Neuronal stem cell (in vitro differentiated cells): ENCODE data around the gene TADA3.
"Not testable (repeated sequence)": the region's sequence is repeated elsewhere in the genome, so short reads cannot be mapped to it uniquely, and the experiment has no call there.

ENCODE experiments used
- DNase-seq: peaks from one replicate; pipeline ENCODE4 v3.0.0-alpha.2; 2013; ENCODE audit warnings: low spot score
- H2AFZ ChIP-seq: one replicate; pipeline ENCODE4 v1.6.1; 2013; ENCODE audit warnings: mild to moderate bottlenecking, low read length, inconsistent platforms
- H2AK5ac ChIP-seq: 2 replicates; pipeline ENCODE4 v1.6.1; 2013; ENCODE audit warnings: low read depth, mild to moderate bottlenecking, inconsistent platforms, low read length, moderate library complexity, mixed read lengths
- H2BK120ac ChIP-seq: 2 replicates; pipeline ENCODE4 v1.6.1; 2013; ENCODE audit warnings: low read depth, mild to moderate bottlenecking, inconsistent platforms, low read length, moderate library complexity, mixed read lengths
- H2BK12ac ChIP-seq: one replicate; pipeline ENCODE4 v1.6.1; 2013; ENCODE audit warnings: low read length, inconsistent platforms
- H2BK15ac ChIP-seq: 2 replicates; pipeline ENCODE4 v1.6.1; 2013; ENCODE audit warnings: mild to moderate bottlenecking, low read length, inconsistent platforms, mixed read lengths
- H2BK5ac ChIP-seq: one replicate; pipeline ENCODE4 v1.6.1; 2013; ENCODE audit warnings: inconsistent platforms, mild to moderate bottlenecking, low read length, moderate library complexity
- H3K14ac ChIP-seq: one replicate; pipeline ENCODE4 v1.6.1; 2013; ENCODE audit warnings: low read length, inconsistent platforms
- H3K18ac ChIP-seq: 2 replicates; pipeline ENCODE4 v1.6.1; 2013; ENCODE audit warnings: low read length, inconsistent platforms
- H3K23ac ChIP-seq: 2 replicates; pipeline ENCODE4 v1.6.1; 2013; ENCODE audit warnings: low read depth, mild to moderate bottlenecking, mixed read lengths, low read length, inconsistent platforms; ENCODE audit not compliant: poor library complexity
- H3K27ac ChIP-seq: replicated peaks from 3 replicates; pipeline ENCODE4 v1.5.1; 2013; ENCODE audit warnings: low read length, inconsistent platforms
- H3K27me3 ChIP-seq, 3 experiments: 2 replicates each; pipeline ENCODE4 v1.6.1; 2013; ENCODE audit warnings: low read length in 3 of 3, mild to moderate bottlenecking in 2 of 3, inconsistent platforms in 1 of 3, low read depth in 1 of 3, mixed read lengths in 1 of 3, moderate library complexity in 1 of 3; ENCODE audit not compliant: control insufficient read depth in 3 of 3, insufficient read depth in 3 of 3
- H3K36me3 ChIP-seq, 2 donors: replicated peaks in 1 of 2; 2 replicates each; pipeline ENCODE4 v1.6.1; 2013; ENCODE audit warnings: low read length in 2 of 2; ENCODE audit not compliant: control insufficient read depth in 2 of 2, insufficient read depth in 2 of 2
- H3K4ac ChIP-seq: 2 replicates; pipeline ENCODE4 v1.6.1; 2013; ENCODE audit warnings: inconsistent platforms, mild to moderate bottlenecking, low read length, moderate library complexity
- H3K4me1 ChIP-seq, 2 donors: 1 replicate in 1 of 2; 2 replicates in 1 of 2; pipeline ENCODE4 v1.6.1; 2013; ENCODE audit warnings: low read length in 2 of 2, low read depth in 1 of 2; ENCODE audit not compliant: control insufficient read depth in 2 of 2, insufficient read depth in 1 of 2
- H3K4me2 ChIP-seq: one replicate; pipeline ENCODE4 v1.6.1; 2013; ENCODE audit warnings: mild to moderate bottlenecking, low read length, inconsistent platforms; ENCODE audit not compliant: insufficient read depth, poor library complexity, severe bottlenecking
- H3K4me3 ChIP-seq, 2 donors: 2 replicates each; pipeline ENCODE4 v1.5.1; 2013; ENCODE audit warnings: low read length in 2 of 2, mild to moderate bottlenecking in 2 of 2, inconsistent platforms in 1 of 2, moderate library complexity in 1 of 2
- H3K79me1 ChIP-seq: one replicate; pipeline ENCODE4 v1.6.1; 2013; ENCODE audit warnings: low read depth, mild to moderate bottlenecking, inconsistent platforms, low read length, moderate library complexity
- H3K9ac ChIP-seq: one replicate; pipeline ENCODE4 v1.6.1; 2013; ENCODE audit warnings: mild to moderate bottlenecking, low read depth, low read length, inconsistent platforms; ENCODE audit not compliant: poor library complexity
- H3K9me3 ChIP-seq, 2 donors: replicated peaks in 1 of 2; 2 replicates each; pipeline versions ENCODE3 to v1.6.1; 2013; ENCODE audit warnings: low read length in 2 of 2, mild to moderate bottlenecking in 2 of 2, inconsistent platforms in 1 of 2, low read depth in 1 of 2, mixed read lengths in 1 of 2, moderate library complexity in 1 of 2; ENCODE audit not compliant: control insufficient read depth in 2 of 2, insufficient read depth in 1 of 2
- H4K8ac ChIP-seq: one replicate; pipeline ENCODE4 v1.6.1; 2013; ENCODE audit warnings: low read depth, mild to moderate bottlenecking, inconsistent platforms, low read length, moderate library complexity
- H4K91ac ChIP-seq: one replicate; pipeline ENCODE4 v1.6.1; 2013; ENCODE audit warnings: low read length, low read depth, mild to moderate bottlenecking, inconsistent platforms; ENCODE audit not compliant: poor library complexity
- WGBS, 2 donors: extraction: QIAGEN DNeasy Blood & Tissue Kit; methylation state at CpG; one replicate each; pipeline ENCODE4 v1.1.7; 2013; ENCODE audit warnings: missing lambda C conversion rate in 2 of 2, mixed read lengths in 1 of 2; ENCODE audit not compliant: insufficient read length in 2 of 2, insufficient replicate concordance in 1 of 2; ENCODE audit errors: extremely low coverage in 2 of 2; 5-methylcytosine and 5-hydroxymethylcytosine counted together

Gene TADA3

GRCh38 chr3:9777694-9778021, 14.6 kb downstream of the TADA3 start:
- Histone ChIP-seq H2BK15ac (no peak overlapping the region), H3K4me1 (no peaks in the 10 kb centered on the region), H3K9ac (no peak overlapping the region), H2BK5ac (no peak overlapping the region), H3K79me1 (peaks cover 3% of the 10 kb centered on the region), H3K14ac (no peak overlapping the region), H2BK12ac (no peak overlapping the region), H3K27me3 (no peaks in the 10 kb centered on the region), H3K36me3 (peaks cover 13 to 39% of the 10 kb centered on the region in 2 donors), H3K4me2 (no peak overlapping the region), H2BK120ac (no peak overlapping the region), H3K4me3 (no peak overlapping the region), H2AFZ (no peak overlapping the region), H3K4ac (no peak overlapping the region), H3K27ac (no peak overlapping the region), H3K18ac (no peak overlapping the region), H2AK5ac (no peak overlapping the region), H4K8ac (no peak overlapping the region), H3K23ac (no peak overlapping the region), H4K91ac (no peak overlapping the region), H3K9me3 (no peaks in the 10 kb centered on the region)
- no peak for DNase-seq
- no CpG with 5 or more reads among the region's 1 CpG for WGBS, 2 donors

DNA sequence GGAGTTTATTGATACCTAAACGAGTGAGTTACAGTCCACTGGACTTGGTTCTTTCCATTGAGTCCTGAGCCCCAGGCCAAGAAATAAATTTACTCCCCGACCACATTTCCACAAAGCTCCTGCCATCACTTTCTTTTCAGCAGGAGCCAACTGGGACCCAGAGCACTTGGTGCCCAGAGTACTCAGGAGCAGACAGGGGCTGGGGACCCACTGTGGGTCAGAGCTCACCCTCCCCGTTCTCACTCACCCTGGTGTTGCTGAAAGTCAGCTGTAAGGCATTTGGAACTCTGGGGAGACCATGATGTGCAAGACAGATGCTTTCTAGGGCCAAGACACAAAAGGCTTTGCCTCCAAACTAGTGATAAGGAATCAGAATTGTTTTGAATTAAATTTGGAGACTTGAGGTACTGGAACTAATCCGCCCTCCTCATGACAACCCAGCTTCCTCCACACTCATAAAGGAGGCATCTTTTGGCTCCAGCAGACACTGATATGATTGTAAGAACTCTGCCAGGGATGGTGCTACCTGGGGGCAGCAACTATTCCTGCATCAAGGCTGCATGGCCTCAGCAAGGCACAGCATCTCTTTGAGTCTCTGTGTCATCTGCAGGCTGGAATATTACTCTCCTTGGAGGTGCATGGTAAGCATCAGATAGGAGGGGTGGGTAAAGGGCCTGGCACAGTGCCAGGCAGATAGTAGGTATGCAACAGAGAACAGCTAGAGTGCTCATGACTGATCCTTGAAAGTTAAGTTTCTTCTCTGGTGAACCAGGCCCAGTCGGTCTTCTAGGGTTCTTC, 15.2 kb downstream of the TADA3 start:
- no peak overlapping the region for H3K4me3 ChIP-seq
- H2BK15ac ChIP-seq = no peak overlapping the region
- 100% methylated on average over 1 of the region's 5 CpGs; no CpG with 5 or more reads in 1 of the 2 donors for WGBS, 2 donors
- no peak overlapping the region for H2AK5ac ChIP-seq
- H3K23ac ChIP-seq = no peak overlapping the region
- H3K4me1 ChIP-seq = no peaks in the 10 kb centered on the region
- H3K18ac ChIP-seq = no peak overlapping the region
- no peak overlapping the region for H2BK12ac ChIP-seq
- H2BK5ac ChIP-seq = no peak overlapping the region
- no peak overlapping the region for H4K8ac ChIP-seq
- H3K9ac ChIP-seq = no peak overlapping the region
- no peak overlapping the region for H3K4ac ChIP-seq
- no peak overlapping the region for H4K91ac ChIP-seq
- H3K27ac ChIP-seq = no peak overlapping the region
- H3K14ac ChIP-seq = no peak overlapping the region
- no peak overlapping the region for H2AFZ ChIP-seq
- no peaks in the 10 kb centered on the region for H3K27me3 ChIP-seq
- peaks cover 3% of the 10 kb centered on the region for H3K79me1 ChIP-seq
- H3K9me3 ChIP-seq = no peaks in the 10 kb centered on the region
- H3K4me2 ChIP-seq = no peak overlapping the region
- DNase-seq = no peak
- H2BK120ac ChIP-seq = no peak overlapping the region
- peaks cover 13 to 33% of the 10 kb centered on the region in 2 donors for H3K36me3 ChIP-seq

GRCh38 chr3:9771007-9771406, 21.3 kb downstream of the TADA3 start:
- not testable (repeated sequence) for H3K27ac ChIP-seq, H2BK5ac ChIP-seq, H3K9me3 ChIP-seq, DNase-seq, H2BK120ac ChIP-seq, H2BK12ac ChIP-seq, H3K79me1 ChIP-seq, H2AFZ ChIP-seq, H3K23ac ChIP-seq, H3K4me3 ChIP-seq, H3K4ac ChIP-seq, H2AK5ac ChIP-seq, H3K4me2 ChIP-seq, H3K9ac ChIP-seq, H3K14ac ChIP-seq, H3K36me3 ChIP-seq, H4K8ac ChIP-seq, H3K27me3 ChIP-seq, H4K91ac ChIP-seq, H3K18ac ChIP-seq, H2BK15ac ChIP-seq
- H3K4me1 ChIP-seq = peaks cover 0 to 10% of the 10 kb centered on the region in 2 donors
- WGBS, 2 donors = no CpG with 5 or more reads among the region's 2 CpGs

GRCh38 chr3:9770276-9770812, 21.9 kb downstream of the TADA3 start:
- H3K4me2 ChIP-seq = peak overlapping the region; percentile 82
- DNase-seq = no peak
- no CpG with 5 or more reads among the region's 15 CpGs for WGBS, 2 donors

More at GRCh38 chr3:9770276-9770812, 21.9 kb downstream of the TADA3 start:
- peak overlapping the region; percentile 89 for H3K9ac ChIP-seq
- peaks cover 9 to 14% of the 10 kb centered on the region in 2 donors for H3K36me3 ChIP-seq
- no peak overlapping the region for H3K23ac ChIP-seq
- no peak overlapping the region for H2BK12ac ChIP-seq
- H4K91ac ChIP-seq = no peak overlapping the region
- peaks cover 0 to 13% of the 10 kb centered on the region in 2 donors for H3K4me1 ChIP-seq
- no peak overlapping the region for H4K8ac ChIP-seq
- peaks cover 0 to 2% of the 10 kb centered on the region in 2 donors for H3K9me3 ChIP-seq
- no peak overlapping the region for H2BK5ac ChIP-seq
- H2BK120ac ChIP-seq = no peak overlapping the region
- no peak overlapping the region for H3K27ac ChIP-seq
- no peak overlapping the region for H3K4ac ChIP-seq
- peak overlapping the region; percentile 42 to 82 for H3K4me3 ChIP-seq
- no peak overlapping the region for H3K14ac ChIP-seq
- H3K18ac ChIP-seq = peak overlapping the region; percentile 85
- H3K27me3 ChIP-seq = no peaks in the 10 kb centered on the region
- H2AK5ac ChIP-seq = peak overlapping the region; percentile 72
- H3K79me1 ChIP-seq = peaks cover 4% of the 10 kb centered on the region
- peak overlapping the region; percentile 76 for H2AFZ ChIP-seq
- no peak overlapping the region for H2BK15ac ChIP-seq
